ENCODE measurements around the gene ZNF512.

Gene ZNF512

DNA sequence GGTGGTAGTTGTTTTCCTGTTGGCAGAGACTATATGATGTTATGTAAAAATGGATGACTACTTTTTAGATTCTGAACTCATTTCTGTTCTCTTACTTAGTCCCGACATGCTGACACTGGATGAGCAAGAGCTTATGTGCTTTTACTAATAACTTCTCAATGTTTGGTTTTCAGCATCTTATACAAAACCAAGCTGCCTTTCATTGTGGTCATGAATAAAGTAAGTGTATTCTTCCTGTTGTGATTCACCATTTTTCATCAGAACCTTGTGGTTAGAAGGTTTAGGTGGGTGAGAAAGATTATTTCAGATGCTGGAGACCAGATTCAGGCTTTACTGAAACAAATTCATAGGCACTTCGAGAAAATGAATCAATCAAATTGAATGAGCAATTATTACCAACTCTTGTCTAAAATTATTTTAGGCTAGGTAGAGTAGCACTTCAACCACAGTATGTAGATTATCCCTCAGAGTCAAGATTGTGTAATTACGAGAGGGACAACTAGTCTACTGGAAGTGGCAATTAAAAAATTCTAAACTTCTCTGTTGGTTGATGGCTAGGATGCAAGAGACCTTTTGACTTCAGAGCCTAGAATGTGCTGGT, 55.3 kb downstream of the ZNF512 start:
- no peak for FAIRE-seq

DNA sequence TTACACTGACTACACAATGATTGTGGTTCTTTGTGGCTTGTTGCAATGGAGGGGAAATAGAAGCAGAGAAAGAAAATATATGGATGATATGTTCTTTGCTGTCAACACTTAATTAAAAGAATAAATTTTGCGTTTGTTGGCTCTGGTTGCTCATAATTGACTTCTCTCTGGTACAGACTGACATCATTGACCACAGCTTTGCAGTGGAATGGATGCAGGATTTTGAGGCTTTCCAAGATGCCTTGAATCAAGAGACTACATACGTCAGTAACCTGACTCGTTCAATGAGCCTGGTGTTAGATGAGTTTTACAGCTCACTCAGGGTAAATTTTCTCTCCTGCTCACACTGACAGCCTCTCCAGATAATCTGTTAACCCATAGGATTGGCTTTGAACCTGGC, 55.9 kb downstream of the ZNF512 start:
- no peak for FAIRE-seq

DNA sequence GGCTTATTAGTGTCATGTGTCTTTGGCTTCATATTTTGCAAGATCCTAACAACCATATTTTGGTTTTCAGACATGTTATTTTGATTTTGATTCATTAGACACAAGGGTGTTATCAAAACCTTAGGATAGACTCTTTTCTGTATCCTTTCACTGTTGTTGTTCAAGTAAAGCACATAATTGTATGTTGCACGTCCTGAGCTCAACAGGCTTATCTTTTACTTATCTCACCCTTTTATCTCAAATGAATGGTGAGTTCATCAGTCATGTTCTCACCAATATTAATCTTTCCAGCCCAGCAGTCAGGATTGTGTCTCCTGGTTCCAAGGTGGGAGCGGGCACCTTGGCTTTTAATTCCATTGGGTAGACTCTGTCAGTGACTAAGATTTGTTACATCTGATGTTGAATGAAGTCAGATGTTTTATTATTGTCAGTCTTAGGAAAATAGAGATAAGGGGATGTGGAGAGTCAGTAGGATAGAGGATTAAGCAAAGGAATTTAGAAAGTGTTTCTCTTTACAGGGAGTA, 57.9 kb downstream of the ZNF512 start:
- FAIRE-seq = no peak

DNA sequence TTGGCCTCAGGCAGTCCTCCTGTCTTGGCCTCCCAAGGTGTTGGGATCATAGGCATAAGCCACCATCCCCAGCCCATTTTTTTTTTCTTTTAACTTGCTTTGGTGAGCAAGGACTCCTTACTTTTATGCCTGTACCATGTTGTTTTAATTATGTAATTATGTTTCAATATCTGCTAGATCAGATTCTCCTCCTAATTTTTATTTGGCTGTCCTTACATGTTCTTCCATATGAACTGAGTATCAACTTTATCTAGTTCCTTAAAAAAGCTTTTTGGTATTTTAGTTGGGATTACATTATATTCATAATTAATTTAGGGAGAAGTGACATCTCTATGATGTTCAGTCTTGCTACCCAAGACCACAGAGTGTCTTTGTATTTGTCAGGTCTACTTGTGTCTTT, 62.4 kb downstream of the ZNF512 start:
- no peak for FAIRE-seq

DNA sequence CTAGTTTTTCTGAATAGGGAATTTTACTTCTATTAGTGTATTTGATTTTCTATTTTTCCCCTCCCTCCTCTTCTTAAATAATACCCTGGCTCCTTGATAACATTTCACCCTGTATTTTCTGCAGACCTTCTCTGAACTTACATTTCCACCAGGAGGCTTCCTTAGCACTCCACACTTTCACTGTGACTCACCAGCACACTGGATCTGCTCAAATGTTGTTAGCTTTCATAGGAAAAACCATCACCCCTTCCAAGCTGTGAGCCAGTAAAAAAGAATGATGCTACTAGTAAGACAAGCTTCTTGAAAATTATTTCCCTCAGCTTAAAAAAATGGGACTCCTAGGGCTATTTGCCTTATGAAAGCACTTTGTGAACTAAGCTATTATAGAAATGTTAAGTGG, 64.4 kb downstream of the ZNF512 start:
- no peak for FAIRE-seq

DNA sequence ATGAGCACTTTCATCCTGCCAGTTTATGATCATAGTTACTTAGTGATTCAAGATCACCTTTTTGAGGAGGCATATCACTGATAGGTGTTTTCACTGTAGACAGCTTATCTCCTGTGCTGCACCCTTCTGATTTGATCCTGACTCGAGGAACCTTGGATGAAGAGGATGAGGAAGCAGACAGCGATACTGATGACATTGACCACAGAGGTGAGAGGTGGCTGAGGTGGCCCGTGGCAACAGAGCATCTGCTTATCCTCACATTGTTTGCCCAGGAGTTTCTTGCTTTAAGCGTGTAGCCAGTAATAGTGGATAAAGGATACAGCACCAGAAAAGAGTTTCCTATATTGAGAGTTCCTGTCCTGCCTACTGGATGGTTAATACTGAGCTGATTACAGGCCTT, 64.9 kb downstream of the ZNF512 start:
- no peak for FAIRE-seq

DNA sequence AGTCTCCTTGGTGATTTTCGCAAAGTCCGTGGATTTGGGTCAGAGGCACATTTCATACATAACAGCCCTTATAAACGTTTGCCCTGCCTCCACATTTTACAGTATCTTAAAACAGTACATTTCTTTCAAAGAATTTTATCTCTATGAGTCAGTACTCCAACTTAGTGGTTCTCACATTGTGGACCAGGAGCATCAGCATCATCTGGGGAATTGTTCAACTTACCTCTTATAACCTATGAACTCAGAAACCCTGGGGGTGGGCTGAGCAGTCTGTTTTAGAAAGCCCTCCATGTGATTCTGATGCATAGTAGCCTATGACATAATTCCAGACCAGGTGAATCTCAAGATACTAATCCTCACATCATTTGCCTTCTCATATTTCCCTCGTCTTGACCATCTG, 68.2 kb downstream of the ZNF512 start:
- no peak for FAIRE-seq

DNA sequence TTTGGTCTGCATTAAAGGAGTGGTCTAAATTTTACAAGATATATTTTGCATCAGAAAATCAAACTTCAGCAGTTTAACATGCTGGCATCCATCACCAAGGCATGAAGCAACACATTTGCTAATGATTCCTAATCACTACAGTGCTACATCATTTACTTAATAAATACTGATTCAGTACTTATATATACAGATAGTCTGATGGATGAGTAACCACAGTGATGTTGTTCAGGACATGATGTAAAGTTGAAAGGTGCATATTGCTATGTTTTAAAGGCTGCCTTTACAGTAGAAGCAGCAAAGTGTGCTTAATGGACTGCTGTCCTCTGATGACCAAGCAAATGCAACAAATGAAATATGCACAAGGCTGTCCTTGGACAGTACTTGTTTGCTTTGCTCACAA, 69.5 kb downstream of the ZNF512 start:
- no peak for FAIRE-seq

DNA sequence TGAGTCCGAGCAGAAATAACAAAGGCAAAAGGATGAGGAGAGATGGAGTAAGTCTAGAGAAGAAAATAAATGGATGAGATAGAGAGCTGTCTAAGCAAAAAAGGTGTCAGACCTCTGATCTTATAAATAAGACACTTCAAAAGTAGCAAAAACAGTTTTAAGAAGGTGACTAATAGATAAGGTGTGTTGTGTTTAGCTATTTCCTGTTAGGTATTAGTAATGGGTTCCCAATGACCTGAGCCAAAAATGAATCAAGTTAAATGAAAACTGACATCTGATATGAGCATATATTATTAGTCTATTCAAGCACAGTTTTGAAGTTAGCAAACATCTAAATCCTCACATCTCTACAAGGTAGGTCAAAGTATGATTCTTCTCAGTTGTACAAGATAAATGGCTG, 69.9 kb downstream of the ZNF512 start:
- no peak for FAIRE-seq

DNA sequence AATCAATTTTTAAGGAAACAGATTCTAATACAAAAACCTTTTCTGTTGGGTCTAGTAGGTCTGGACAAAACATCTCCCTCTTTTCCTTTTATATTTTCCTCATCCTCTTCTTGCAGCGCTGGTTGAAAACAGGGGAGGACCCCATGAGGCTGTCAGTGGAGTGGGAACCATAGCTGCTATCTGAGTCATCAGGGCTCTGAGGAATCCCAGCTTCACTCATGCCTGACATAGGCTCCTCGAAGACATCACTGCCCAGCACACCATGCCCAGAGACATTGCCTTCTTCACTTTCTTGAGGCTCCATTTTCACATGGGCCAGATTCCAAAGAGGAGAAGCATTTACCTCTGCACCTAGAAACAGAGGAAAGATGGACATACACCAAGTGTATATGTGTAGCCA, 70.6 kb downstream of the ZNF512 start:
- no peak for FAIRE-seq

DNA sequence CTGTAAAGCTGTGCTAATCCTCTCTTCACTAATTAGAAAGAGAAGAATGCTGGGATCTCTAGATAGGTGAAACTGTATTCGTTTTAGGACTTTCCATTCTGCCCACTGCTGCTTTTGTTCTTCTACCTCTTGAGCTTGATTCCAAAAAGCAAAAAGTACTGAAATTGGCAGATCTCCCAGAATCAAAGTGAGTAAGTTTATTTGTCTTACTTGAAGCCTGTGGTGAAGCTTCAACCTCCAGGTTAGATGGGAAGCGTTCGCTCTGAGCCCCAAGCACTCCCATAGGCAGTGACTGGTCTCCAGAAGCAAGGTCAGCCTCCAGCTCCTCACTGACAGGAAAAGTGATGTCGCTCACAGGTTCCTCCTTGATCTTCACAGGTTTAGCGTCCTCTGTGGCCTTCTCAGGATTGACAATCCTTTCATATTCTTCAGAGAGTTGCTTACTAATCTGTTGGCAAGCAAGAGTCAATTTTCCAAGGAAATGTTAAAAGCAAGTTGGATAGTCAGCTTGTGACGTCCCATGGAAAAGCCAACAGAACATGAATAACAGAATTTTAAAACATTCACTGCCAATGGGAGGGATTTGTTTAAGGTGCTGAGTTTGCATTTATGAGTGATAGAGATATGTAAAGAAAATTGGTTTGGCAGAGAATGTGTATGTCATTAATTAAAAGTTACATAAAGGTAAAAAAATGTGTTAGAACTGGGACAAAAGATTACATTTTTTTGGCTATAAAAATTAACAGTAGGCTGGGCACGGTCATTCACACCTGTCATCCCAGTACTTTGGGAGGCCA, 72.5 kb downstream of the ZNF512 start:
- FAIRE-seq = no peak

DNA sequence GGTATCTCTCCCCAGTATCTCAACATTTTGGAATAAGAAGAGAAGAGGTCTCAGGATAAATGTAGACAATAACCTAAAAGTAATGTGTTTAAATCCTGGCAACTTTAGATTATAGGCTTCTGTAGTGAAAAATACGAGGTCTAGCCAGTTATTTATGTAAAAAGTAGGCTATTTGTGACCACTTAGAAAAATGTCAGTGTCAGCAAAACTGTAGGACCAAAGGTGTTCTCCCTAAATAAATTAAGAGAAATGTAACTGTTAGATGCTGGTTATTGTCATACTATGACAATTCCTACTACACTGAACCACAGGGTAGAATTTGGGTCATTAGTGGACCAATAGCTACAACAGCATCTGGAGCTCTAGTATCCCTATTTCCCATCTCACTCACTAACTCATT, 78.5 kb downstream of the ZNF512 start:
- no peak for FAIRE-seq

DNA sequence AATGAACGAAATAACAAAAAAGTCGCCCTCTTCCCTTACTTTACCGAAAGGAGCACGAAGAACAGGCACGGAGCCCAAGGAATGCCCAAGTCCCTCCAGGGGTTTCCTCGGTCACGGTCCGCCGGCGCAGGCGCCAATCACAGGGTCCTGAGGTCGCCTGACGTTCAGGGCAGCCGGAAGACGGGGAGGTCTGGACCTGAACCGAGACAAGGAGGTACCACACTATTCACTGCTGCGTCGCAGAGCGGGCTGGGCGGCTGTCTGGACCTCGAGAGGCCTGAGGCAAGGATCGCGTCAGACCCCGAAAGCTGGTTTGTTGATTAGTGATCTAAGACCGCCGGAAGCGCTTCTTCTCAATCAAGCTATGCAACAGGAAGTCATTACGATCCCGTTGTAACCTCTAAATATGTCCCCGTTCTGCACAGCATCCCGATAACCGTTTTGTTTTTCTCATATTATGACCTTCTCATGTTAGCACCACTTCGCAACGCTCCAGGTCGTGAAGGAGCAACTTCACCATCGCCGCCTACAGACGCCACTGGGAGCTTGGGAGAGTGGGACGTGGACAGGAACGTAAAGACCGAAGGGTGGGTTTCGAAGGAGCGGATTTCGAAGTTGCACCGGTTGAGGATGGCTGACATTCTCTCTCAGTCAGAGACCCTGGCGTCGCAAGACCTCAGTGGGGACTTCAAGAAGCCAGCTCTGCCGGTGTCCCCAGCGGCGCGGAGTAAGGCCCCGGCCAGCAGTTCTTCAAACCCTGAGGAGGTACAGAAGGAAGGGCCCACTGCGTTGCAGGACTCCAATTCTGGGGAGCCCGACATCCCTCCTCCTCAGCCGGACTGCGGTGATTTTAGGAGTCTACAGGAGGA, 80.7 kb downstream of the ZNF512 start, which contains the start of the genes SLC4A1AP and SUPT7L:
Gene SLC4A1AP, plus strand, starts transcription at position 605 of the 869 bp plus-strand sequence. Its CDS starts 26 bp downstream, at position 631.
Gene SUPT7L, minus strand, starts transcription at position 330 of the 869 bp plus-strand sequence. CDS start 1,422 bp downstream, outside the sequence.
- no peak for FAIRE-seq

DNA sequence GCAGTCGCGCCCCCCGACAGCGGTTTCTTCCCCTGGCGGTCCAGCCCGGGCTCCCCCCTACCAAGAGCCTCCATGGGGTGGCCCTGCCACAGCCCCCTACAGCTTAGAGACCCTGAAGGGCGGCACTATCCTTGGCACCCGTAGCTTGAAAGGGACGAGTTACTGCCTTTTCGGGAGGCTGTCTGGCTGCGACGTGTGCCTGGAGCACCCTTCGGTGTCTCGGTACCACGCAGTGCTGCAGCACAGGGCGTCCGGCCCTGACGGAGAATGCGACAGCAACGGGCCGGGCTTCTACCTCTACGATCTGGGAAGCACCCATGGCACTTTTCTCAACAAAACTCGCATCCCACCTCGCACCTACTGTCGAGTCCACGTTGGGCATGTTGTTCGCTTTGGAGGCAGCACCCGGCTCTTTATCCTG, 81.3 kb downstream of the ZNF512 start:
- no peak for FAIRE-seq

DNA sequence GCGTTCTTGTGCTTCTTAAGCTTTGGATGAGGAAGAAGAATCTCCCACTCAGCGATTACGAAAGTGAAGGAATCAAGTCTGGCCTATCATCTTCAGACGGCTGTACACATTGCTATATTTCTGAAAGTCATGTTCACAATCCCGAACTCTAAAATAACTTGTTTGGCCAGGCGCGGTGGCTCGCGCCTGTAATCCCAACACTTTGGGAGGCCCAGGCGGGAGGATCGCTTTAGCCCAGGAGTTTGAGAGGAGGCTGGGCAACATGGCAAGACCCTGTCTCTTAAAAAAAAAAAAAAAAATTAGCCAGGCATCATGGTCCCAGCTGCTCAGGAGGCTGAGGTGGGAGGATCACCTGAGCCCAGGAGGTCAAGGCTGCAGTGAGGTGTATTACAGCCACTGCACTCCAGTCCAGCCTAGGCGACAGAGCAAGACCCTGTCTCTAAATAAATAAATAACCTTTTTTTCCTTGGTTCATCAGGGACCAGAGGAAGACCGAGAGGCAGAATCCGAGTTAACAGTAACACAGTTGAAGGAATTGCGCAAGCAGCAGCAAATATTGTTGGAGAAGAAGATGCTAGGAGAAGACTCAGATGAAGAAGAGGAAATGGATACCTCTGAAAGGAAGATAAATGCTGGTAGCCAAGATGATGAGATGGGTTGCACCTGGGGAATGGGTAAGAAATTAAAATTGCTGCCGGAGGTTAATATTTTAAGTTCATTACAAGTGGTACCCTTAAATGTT, 82.0 kb downstream of the ZNF512 start:
- FAIRE-seq = no peak

DNA sequence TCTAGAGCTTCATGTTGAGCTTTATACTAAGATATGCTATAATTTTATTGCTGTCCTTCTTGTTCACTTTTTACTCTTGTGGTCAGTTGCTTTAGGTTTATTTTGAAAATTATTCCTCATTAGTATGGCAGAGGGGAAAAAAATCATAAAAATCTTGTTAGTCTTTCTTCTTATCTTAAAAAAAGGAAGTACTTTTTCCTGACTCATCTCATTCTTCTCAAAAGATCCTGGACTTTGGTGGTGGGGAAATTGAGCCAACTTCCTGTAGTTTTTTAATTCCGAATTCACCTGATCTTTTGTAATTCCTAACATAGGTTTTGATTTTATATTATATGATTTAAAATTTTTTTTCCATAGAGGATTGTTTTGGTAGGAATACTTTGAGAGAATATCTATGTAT, 84.6 kb downstream of the ZNF512 start:
- FAIRE-seq = no peak

DNA sequence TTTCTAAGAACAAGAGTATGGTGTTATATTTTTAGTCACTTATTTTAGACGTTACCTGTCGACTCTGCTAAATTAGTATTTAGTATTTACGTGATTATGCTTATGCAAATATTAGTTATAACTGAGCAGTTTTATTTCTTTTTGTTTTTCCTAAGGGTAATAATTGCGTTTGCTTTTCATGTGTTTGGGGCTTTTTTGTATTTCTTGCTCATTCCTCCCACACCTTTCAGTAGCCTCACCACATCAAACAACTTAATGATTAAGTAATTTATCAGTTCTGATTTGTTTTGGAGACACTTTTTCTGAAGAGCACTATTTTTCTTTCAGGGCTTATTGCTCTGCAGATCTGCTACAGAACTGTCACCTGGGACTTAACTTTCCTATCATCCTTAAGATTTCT, 88.4 kb downstream of the ZNF512 start:
- no peak for FAIRE-seq

All from colon (tissue), 2 donors.